IPS DF 6.9 (cell line): ENCODE results near the gene HMGN4.
A peak's percentile ranks its signal among the peaks of the same experiment; 100 is the strongest.

Experiments
- DNase-seq: peaks from one replicate; pipeline ENCODE4 v3.0.0-alpha.2; 2013; ENCODE audit warnings: low read depth, low spot score
- H3K27ac ChIP-seq: one replicate; pipeline ENCODE4 v1.5.1; 2013; ENCODE audit warnings: low read length, control low read depth
- H3K27me3 ChIP-seq: 2 replicates; pipeline ENCODE4 v1.6.1; 2013; ENCODE audit warnings: mild to moderate bottlenecking, low read length; ENCODE audit not compliant: control insufficient read depth, insufficient read depth
- H3K36me3 ChIP-seq: 2 replicates; pipeline ENCODE4 v1.6.1; 2013; ENCODE audit warnings: low read length; ENCODE audit not compliant: control insufficient read depth, insufficient read depth
- H3K4me1 ChIP-seq: 2 replicates; pipeline ENCODE4 v1.6.1; 2013; ENCODE audit warnings: low read length; ENCODE audit not compliant: control insufficient read depth, insufficient read depth
- H3K4me3 ChIP-seq: 2 replicates; pipeline ENCODE4 v1.5.1; 2013; ENCODE audit warnings: mild to moderate bottlenecking, low read length
- H3K9me3 ChIP-seq: 2 replicates; pipeline ENCODE4 v1.6.1; 2013; ENCODE audit warnings: low read length, inconsistent platforms; ENCODE audit not compliant: control insufficient read depth, insufficient read depth
- WGBS: extraction: QIAGEN DNeasy Blood & Tissue Kit; methylation state at CpG from one replicate; pipeline ENCODE4 v1.1.7; 2013; ENCODE audit warnings: mixed read lengths, missing lambda C conversion rate; ENCODE audit not compliant: insufficient read length, insufficient coverage; 5-methylcytosine and 5-hydroxymethylcytosine counted together

The HMGN4 gene

DNA sequence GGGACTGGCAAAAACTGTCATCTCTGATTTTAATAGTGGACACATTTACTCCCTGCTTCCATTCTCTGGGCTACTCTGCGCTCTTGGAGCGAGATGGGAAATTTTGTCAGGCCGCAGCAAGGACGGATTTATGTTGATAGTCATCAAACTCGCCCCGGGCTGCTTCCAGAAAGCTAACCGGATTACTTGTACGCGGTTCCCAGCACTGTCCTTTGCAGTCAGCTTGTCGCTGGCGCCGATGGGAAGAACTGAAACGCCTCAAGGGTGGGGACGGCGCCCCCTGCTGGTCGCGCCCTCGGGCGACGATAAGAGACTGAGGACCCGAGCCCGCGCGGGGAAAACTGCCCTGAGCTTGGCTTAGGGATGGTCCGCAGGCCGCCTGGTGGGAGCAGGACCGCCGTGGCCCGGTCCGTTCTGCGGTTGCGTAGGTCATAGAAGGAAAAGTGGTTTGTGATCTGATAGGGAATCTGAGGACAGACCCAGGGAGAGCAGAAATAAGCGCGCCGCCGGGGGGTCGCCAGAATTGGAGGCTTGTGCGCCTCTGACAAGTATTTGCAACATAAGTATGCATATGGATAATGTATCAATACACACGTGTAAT is 57.6 kb downstream of the HMGN4 start:
- no peaks in the 10 kb centered on the region for H3K9me3 ChIP-seq
- peak overlapping the region; percentile 50; the same call in 1 of the 2 replicates for H3K4me3 ChIP-seq
- H3K27me3 ChIP-seq, result no peaks in the 10 kb centered on the region
- peak; percentile 92 for DNase-seq
- H3K36me3 ChIP-seq, result no peaks in the 10 kb centered on the region
- no peaks in the 10 kb centered on the region; the same call in 1 of the 2 replicates for H3K4me1 ChIP-seq
- H3K27ac ChIP-seq, result no peak overlapping the region
- no CpG with 5 or more reads among the region's 39 CpGs for WGBS
